Ishikawa (cell line): ENCODE results near the gene FTSJ1.

Experiments used
- CEBPB ChIP-seq: IDR thresholded peaks from 2 replicates; pipeline ENCODE4 v1.6.1; 2012
- CREB1 ChIP-seq: IDR thresholded peaks from 2 replicates; pipeline ENCODE4 v1.6.1; 2012; ENCODE audit warnings: low read depth
- EGR1 ChIP-seq: IDR thresholded peaks from 2 replicates; pipeline ENCODE4 v1.6.1; 2012
- EP300 ChIP-seq: IDR thresholded peaks from 2 replicates; pipeline ENCODE4 v1.6.1; 2012; ENCODE audit warnings: borderline replicate concordance
- FOXM1 ChIP-seq: IDR thresholded peaks from 2 replicates; pipeline ENCODE4 v1.6.1; 2012; ENCODE audit warnings: low read depth, borderline replicate concordance
- MAX ChIP-seq: IDR thresholded peaks from 2 replicates; pipeline ENCODE4 v1.6.1; 2012
- NFIC ChIP-seq: IDR thresholded peaks from 2 replicates; pipeline ENCODE4 v1.6.1; 2012
- RAD21 ChIP-seq: IDR thresholded peaks from 2 replicates; pipeline ENCODE4 v1.6.1; 2012; ENCODE audit warnings: low read depth
- REST ChIP-seq: IDR thresholded peaks from 2 replicates; pipeline ENCODE4 v1.6.1; 2012; ENCODE audit warnings: low read depth, mild to moderate bottlenecking
- TAF1 ChIP-seq: IDR thresholded peaks from 2 replicates; pipeline ENCODE4 v1.6.1; 2012; ENCODE audit warnings: low read depth, mild to moderate bottlenecking
- TCF12 ChIP-seq: IDR thresholded peaks from 2 replicates; pipeline ENCODE4 v1.6.1; 2012; ENCODE audit warnings: low read depth
- TEAD4 ChIP-seq: IDR thresholded peaks from 2 replicates; pipeline ENCODE4 v1.6.1; 2012
- USF1 ChIP-seq: IDR thresholded peaks from 2 replicates; pipeline ENCODE4 v1.6.1; 2012
- YY1 ChIP-seq: IDR thresholded peaks from 2 replicates; pipeline ENCODE4 v1.6.1; 2012; ENCODE audit warnings: low read depth
- ZBTB7A ChIP-seq: IDR thresholded peaks from 2 replicates; pipeline ENCODE4 v1.6.1; 2012; ENCODE audit warnings: low read depth

FTSJ1 gene

GRCh38 chrX:48489296-48489695 is 13.3 kb downstream of the FTSJ1 start:
- TF ChIP-seq EP300 (no peak), TEAD4 (no peak), TAF1 (no peak)

GRCh38 chrX:48489892-48490291 is 13.9 kb downstream of the FTSJ1 start:
- TF ChIP-seq TCF12, result no peak
- TF ChIP-seq YY1, result no peak
- no peak for TF ChIP-seq CEBPB
- no peak for TF ChIP-seq FOXM1
- TF ChIP-seq CREB1, result no peak
- no peak for TF ChIP-seq NFIC
- no peak for TF ChIP-seq EP300
- no peak for TF ChIP-seq ZBTB7A
- no peak for TF ChIP-seq EGR1
- no peak for TF ChIP-seq MAX
- no peak for TF ChIP-seq TEAD4
- TF ChIP-seq USF1, result no peak
- TF ChIP-seq RAD21, result no peak
- TF ChIP-seq TAF1, result no peak
- TF ChIP-seq REST, result no peak

GRCh38 chrX:48490661-48491060 is 14.7 kb downstream of the FTSJ1 start:
- TF ChIP-seq CEBPB (no peak), TEAD4 (no peak), MAX (no peak), NFIC (no peak), EP300 (no peak), REST (no peak), YY1 (no peak)

- TF ChIP-seq YY1, result no peak
Observed at GRCh38 chrX:48491809-48492208, 15.8 kb downstream of the FTSJ1 start.

- TF ChIP-seq NFIC (no peak), MAX (no peak), FOXM1 (no peak), USF1 (no peak), TCF12 (no peak), REST (no peak)
Observed at GRCh38 chrX:48492293-48492910, 16.4 kb downstream of the FTSJ1 start.
